KOPT-K1 (cell line): ENCODE results near the gene NIN.

Source experiments
- H3K27ac ChIP-seq: fragments of 200-600 bp; sonication (generic); 2 replicates; pipeline ENCODE4 v1.5.1; 2016; ENCODE audit warnings: antibody characterized with exemption, mild to moderate bottlenecking, low read depth, low read length; ENCODE audit not compliant: poor library complexity, severe bottlenecking
- H3K36me3 ChIP-seq: fragments of 200-600 bp; sonication (generic); 2 replicates; pipeline ENCODE4 v1.5.1; 2017; ENCODE audit warnings: antibody characterized with exemption, mild to moderate bottlenecking, low read length, moderate library complexity; ENCODE audit not compliant: insufficient read depth
- H3K9me3 ChIP-seq: fragments of 200-600 bp; sonication (generic); 2 replicates; pipeline ENCODE4 v1.5.1; 2017; ENCODE audit warnings: antibody characterized with exemption, low read length, mild to moderate bottlenecking; ENCODE audit not compliant: insufficient read depth, poor library complexity, severe bottlenecking

NIN gene

GRCh38 chr14:50855558-50855957, 24.6 kb upstream of the NIN start:
- no peaks in the 10 kb centered on the region for H3K36me3 ChIP-seq
- no peaks in the 10 kb centered on the region for H3K9me3 ChIP-seq
- H3K27ac ChIP-seq: no peak overlapping the region

GRCh38 chr14:50854521-50854920, 23.6 kb upstream of the NIN start:
- H3K27ac ChIP-seq: no peak overlapping the region
- H3K36me3 ChIP-seq: no peaks in the 10 kb centered on the region
- no peaks in the 10 kb centered on the region for H3K9me3 ChIP-seq

- no peaks in the 10 kb centered on the region for H3K36me3 ChIP-seq
- no peak overlapping the region for H3K27ac ChIP-seq
- H3K9me3 ChIP-seq: no peaks in the 10 kb centered on the region
Measured at GRCh38 chr14:50853891-50854290, 22.9 kb upstream of the NIN start.

- Histone ChIP-seq H3K27ac (no peak overlapping the region), H3K36me3 (no peaks in the 10 kb centered on the region), H3K9me3 (no peaks in the 10 kb centered on the region)
Measured at GRCh38 chr14:50846226-50846880, 15.4 kb upstream of the NIN start.

GRCh38 chr14:50845166-50845565, 14.2 kb upstream of the NIN start:
- no peak overlapping the region for H3K27ac ChIP-seq
- H3K9me3 ChIP-seq: no peaks in the 10 kb centered on the region
- H3K36me3 ChIP-seq: no peaks in the 10 kb centered on the region

DNA sequence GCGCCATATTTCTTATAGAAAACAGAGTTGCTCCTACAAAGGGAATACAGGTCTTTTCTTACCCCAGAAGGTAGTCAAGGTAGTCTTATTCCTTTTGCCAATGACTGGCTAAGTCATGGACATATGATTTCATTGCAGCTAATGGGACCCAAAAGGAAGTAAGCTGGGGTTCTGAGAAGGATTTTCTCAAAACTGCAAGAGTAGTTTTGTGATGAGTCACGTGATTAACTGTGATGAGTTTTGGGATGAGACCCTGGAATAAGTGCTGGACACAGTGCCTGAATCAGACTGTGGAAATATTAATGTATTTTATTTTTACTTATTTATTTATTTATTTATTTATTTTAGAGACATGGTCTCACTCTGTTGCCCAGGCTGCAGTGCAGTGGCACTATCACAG, 13.4 kb upstream of the NIN start:
- Histone ChIP-seq H3K36me3 (no peaks in the 10 kb centered on the region), H3K27ac (no peak overlapping the region), H3K9me3 (no peaks in the 10 kb centered on the region)

DNA sequence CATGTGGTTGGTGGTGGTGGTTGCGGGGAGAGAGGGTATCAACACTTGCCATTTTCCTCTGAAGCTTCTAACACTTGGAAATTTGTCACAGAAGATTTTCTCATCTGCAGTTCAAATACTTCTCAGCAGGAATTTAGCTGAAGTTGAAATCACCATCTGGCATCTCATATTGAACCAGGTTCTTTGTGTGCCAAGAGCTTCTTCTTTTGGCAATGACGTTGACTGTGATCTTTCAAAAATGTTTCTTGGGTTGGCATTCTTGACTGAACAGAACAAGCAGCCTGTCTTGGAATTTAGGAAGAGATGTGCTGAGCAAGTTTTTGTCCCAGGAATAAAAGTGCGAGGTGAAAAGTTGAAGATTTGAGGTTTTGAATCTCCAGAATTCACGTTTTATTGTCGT, 8.7 kb upstream of the NIN start:
- Histone ChIP-seq H3K9me3 (no peaks in the 10 kb centered on the region), H3K36me3 (no peaks in the 10 kb centered on the region), H3K27ac (no peak overlapping the region)

DNA sequence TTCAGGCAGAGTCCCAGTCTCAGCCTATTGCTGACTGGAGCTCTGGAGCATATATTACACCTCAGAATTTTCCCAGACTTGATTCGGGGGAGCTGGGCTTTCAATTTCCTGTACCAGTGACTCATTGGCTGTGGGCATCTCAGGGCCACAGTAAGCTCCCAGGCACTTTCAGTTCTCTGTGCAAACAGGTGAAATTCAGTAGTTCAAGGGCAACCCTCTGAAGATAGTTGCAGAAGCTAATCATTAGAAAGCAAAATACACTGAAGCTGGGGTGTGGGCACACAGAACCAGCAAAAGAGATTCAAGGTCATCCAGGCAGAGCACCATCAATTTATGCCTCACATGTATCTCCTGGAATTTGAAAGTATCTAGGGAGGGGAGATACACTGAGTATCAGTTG, 8.1 kb upstream of the NIN start:
- no peaks in the 10 kb centered on the region for H3K9me3 ChIP-seq
- H3K36me3 ChIP-seq: no peaks in the 10 kb centered on the region
- H3K27ac ChIP-seq: no peak overlapping the region

- Histone ChIP-seq H3K27ac (no peak overlapping the region), H3K9me3 (no peaks in the 10 kb centered on the region), H3K36me3 (no peaks in the 10 kb centered on the region)
Measured at GRCh38 chr14:50837850-50838470, 7.0 kb upstream of the NIN start.

DNA sequence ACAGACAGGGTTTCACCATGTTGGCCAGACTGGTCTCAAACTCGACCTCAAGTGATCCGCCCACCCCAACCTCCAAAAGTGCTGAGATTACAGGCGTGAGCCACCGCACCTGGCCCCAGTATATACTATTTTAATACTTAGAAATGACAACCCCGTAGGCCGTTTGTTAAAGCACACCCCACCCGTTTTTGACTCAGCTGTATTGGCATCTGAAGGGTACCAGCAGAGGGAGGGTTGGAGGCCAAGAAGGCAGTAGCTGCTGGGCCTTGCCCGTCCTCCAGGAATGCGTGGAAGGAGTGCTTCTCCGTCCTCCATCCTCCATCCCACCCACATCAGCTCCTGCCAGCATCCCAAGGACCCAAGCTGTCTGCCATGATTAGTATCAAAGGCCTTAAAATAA, 6.3 kb upstream of the NIN start:
- no peaks in the 10 kb centered on the region for H3K36me3 ChIP-seq
- H3K9me3 ChIP-seq: no peaks in the 10 kb centered on the region
- H3K27ac ChIP-seq: no peak overlapping the region

DNA sequence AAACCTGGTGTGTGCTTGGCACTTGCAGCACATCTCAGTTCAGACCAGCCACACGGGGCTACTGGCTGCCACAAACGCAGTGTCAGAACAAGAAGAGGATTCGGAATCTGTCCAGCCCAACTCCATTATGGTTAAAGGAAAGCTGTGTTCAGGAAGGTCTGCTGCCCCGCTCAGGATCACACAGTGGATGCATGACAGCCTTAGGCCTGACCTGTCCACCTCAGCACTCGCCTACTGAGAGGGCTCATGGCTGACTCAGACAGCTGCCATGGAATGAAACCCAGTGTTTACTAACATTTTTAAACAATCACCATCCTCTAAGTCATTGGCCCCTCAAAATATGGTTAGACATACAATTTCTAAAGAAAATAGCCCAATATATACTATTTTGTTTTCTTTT, 5.6 kb upstream of the NIN start:
- H3K9me3 ChIP-seq: no peaks in the 10 kb centered on the region
- H3K36me3 ChIP-seq: no peaks in the 10 kb centered on the region
- H3K27ac ChIP-seq: no peak overlapping the region

- Histone ChIP-seq H3K36me3 (no peaks in the 10 kb centered on the region), H3K27ac (no peak overlapping the region), H3K9me3 (no peaks in the 10 kb centered on the region)
Measured at GRCh38 chr14:50835280-50835679, 4.3 kb upstream of the NIN start.

DNA sequence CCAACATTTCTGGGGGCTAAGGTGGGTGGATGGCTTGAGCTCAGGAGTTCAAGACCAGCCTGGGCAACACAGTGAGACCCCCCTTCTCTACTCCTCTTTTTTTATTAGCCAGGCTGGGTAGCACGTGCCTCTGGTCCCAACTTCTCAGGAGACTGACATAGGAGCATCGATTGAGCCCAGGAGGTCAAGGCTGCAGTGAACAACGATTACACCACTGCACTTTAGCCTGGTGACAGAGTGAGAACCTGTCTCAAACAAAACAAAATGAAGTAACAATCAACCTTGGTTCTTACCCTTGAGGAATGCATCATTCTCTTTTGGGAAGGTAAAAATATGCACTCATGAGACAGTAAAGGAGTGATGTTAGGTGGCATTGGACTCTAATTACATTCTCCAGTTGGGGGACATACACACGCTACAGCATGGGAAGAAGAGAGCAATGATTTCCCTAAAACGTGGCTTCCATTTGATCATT, 3.9 kb upstream of the NIN start:
- H3K9me3 ChIP-seq: no peaks in the 10 kb centered on the region
- no peaks in the 10 kb centered on the region for H3K36me3 ChIP-seq
- no peak overlapping the region for H3K27ac ChIP-seq

DNA sequence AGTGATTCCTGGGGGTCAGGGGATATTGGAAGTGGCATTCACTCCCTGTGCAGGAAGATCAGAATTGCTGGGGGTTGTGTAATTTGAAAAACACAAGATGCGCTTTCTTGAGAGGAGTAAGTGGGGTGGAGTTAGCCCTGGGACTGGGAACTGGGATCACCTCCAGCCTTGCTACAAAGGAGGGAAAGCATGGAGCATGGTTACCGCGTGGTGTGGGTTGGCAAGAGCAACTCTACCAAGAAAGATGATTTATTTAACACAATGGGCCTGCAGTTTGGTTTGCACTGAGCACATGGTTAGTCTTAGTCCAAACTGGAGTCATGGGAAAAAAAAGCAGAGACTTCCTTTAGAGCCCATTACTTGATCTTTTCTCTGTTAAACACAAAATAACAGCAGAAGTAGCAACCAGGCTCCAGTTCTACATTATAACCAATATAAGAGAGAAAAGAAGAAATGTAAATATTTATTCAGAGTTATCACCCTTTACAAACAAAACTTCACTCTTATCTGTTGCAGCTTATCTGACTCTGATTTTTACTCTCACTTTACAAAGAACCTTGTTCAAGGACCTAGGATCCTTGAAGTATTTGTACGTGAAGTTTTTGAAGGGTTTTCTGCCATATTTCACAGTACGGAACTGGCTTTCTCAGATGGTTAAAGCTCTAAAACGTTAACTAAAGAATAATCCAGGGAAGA, 2.1 kb upstream of the NIN start:
- H3K27ac ChIP-seq: no peak overlapping the region
- H3K36me3 ChIP-seq: no peaks in the 10 kb centered on the region
- H3K9me3 ChIP-seq: no peaks in the 10 kb centered on the region

DNA sequence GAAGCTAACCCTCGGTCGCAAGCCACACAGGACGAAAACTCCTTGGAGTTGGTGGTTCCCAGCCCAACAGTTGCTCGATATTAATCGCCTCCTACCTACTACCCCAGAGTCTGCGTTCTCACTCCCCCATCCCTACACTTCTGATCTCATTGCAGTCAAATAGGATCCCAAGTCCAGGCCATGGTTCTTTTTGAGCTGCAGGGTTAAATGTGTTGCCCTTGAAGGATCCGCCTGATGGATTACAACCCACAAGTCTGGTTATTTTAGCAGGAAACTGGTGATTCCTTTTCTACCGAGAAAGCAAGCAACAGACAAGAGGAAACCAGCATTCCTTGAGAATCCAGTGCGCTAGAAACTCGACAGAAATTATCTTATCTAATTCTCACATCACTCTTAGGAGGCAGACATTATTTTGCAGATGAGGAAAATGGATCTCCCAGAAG, 785 bp upstream of the NIN start:
- Histone ChIP-seq H3K36me3 (no peaks in the 10 kb centered on the region), H3K9me3 (no peaks in the 10 kb centered on the region), H3K27ac (peak overlapping the region; percentile 50)
